Medulla oblongata (tissue), 1 donor: Measurements from ENCODE around the gene MALAT1.
"Not testable (repeated sequence)": the region's sequence is repeated elsewhere in the genome, so short reads cannot be mapped to it uniquely, and the experiment has no call there.

ENCODE experiments used
- DNase-seq: peaks from one replicate; pipeline ENCODE4 v3.0.0-alpha.2; 2015; ENCODE audit errors: extremely low spot score

Gene MALAT1

GRCh38 chr11:65521777-65522521, 23.1 kb downstream of the MALAT1 start:
- DNase-seq = not testable (repeated sequence)

- peak; percentile 55 for DNase-seq
Measured at GRCh38 chr11:65522718-65523630, 24.1 kb downstream of the MALAT1 start.

GRCh38 chr11:65523631-65523968, 24.8 kb downstream of the MALAT1 start:
- DNase-seq = not testable (repeated sequence)

DNA sequence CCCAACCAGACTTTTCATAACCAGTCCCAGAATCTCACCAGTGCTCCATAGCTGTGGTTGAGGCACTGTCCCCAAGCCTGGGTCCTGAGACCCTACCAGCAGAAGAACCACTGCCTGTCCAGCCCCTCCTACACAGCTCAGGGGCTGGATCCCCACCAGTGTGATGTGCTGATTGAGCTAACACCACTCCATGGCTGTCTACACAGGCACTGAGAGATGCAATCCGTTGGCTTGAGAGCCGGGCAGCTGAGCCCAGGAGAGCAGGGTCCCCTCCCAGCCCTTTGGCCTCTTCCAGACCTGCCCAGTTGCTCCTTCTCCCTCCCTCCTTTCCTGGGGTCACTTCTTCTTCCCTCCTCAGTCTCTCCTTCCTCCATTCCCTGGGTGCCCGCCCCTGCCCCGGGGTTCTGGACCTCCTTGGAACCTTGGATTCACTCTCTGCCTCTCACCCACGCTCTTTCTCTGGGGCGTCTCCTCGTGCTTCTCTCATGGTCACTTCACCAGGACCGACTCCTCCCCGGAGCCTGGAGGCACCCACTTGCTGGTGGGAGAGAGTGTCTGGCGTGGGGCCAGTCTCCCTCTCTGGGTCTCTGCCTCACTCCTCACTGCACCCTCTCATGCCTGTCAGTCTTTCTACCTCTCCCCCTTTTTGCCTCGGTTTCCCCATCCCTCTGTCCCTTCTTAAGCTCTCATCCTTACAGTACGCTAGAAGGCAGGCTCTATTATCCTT, 25.3 kb downstream of the MALAT1 start:
- peak; percentile 33 for DNase-seq

- DNase-seq = peak; percentile 81
Measured at GRCh38 chr11:65524741-65525545, 26.1 kb downstream of the MALAT1 start, which contains the start of gene SCYL1. Gene SCYL1 (plus strand): TSS chr11:65525083. CDS start chr11:65525154, 71 bp downstream.

GRCh38 chr11:65525546-65526480, 27.0 kb downstream of the MALAT1 start:
- no peak for DNase-seq

GRCh38 chr11:65526744-65527143, 27.9 kb downstream of the MALAT1 start:
- DNase-seq = no peak

- DNase-seq = no peak
Measured at GRCh38 chr11:65528819-65529350, 30.0 kb downstream of the MALAT1 start.

DNA sequence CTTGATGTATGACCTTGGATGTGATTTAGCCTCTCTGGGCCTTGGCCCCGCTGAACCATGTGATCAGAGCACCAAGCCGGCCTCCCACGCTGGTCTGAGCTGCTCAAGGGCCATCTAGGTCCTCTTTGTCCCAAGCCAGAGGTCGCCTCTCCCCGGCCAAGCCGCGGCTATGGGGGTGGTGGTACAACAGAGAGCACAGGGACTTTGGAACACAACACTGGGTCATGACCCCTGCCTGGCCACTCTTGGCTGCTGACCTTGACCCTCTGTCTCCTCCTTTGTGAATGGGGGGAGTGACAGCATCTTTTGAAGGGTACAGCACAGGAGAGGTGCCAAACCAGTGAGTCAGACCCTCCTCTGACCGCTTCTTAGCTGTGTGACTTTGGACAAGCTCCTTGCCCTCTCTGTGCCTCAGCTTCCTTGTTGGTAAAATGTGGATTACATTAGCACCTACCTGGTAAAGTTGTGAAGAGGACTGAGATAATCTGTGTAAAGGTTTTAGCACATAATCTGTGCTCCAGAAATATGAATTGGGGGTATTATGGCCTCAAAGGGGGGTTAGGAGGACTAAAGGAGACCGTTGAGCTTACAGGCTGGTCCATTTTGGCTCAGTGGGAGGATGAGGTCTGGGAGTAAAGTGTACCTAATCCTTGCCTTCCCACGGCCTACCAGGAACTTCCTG, 30.8 kb downstream of the MALAT1 start:
- no peak for DNase-seq

GRCh38 chr11:65530157-65530496, 31.3 kb downstream of the MALAT1 start:
- DNase-seq = no peak

GRCh38 chr11:65532388-65533064, 33.7 kb downstream of the MALAT1 start:
- no peak for DNase-seq

GRCh38 chr11:65535102-65535501, 36.3 kb downstream of the MALAT1 start:
- no peak for DNase-seq

- DNase-seq = no peak
Measured at GRCh38 chr11:65536412-65537295, 37.8 kb downstream of the MALAT1 start.

- no peak for DNase-seq
Measured at GRCh38 chr11:65537296-65537597, 38.4 kb downstream of the MALAT1 start.

DNA sequence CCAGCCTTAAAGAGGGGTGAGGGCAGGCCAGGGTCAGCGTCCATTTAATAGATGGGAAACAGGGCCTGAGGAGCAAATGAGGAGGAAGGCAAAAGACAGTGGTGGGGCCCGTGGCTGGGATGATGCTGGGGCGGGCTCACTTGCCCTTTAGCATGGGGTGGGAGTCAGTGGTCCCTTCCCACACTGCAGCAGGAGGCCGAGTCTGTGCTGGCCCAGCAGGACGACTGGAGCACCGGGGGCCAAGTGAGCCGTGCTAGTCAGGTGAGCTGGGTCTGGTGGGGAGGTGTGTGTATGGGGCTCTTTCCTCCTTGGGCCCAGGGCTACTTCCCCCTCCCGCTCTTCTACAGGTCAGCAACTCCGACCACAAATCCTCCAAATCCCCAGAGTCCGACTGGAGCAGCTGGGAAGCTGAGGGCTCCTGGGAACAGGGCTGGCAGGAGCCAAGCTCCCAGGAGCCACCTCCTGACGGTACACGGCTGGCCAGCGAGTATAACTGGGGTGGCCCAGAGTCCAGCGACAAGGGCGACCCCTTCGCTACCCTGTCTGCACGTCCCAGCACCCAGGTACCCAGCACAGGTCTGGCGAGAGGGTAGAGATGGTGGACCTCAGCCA, 38.9 kb downstream of the MALAT1 start:
- DNase-seq = no peak

GRCh38 chr11:65538232-65538914, 39.5 kb downstream of the MALAT1 start:
- no peak for DNase-seq
